OCI-LY7 (cell line): ENCODE results near the gene PLXDC2. TPM values are rescaled to one million over a fixed set of nuclear protein-coding genes. Genes with fewer than 3 reads are reported as not detected.

Experiments
- BruUV-seq: library from RNA; stranded (reverse); fragments of 400-500 nt; replicated peaks from 2 replicates; lab custom pipeline; 2021; lab: Mats Ljungman, UMichigan
- CTCF ChIA-PET: fragments of 300-600 bp; sonication (Branson Sonifier 250); formaldehyde crosslinking; loops from one replicate; lab custom pipeline; 2022; ENCODE audit warnings: antibody characterized with exemption; ENCODE audit not compliant: unreplicated experiment; lab: Charles Lee
- POLR2A ChIA-PET: fragments of 300-600 bp; sonication (Branson Sonifier 250); formaldehyde crosslinking; loops from one replicate; lab custom pipeline; 2022; ENCODE audit warnings: antibody characterized with exemption; lab: Charles Lee
- DNase-seq: peaks from one replicate; pipeline ENCODE4 v3.0.0-alpha.2; 2015; ENCODE audit warnings: low spot score
- H2AFZ ChIP-seq: fragments of 200-600 bp; sonication (generic), shearing (Covaris generic); 2 replicates; pipeline ENCODE4 v1.6.1; 2014; ENCODE audit warnings: mild to moderate bottlenecking, antibody characterized with exemption, low read length, moderate library complexity
- H3K27ac ChIP-seq: fragments of 200-600 bp; sonication (generic); 2 replicates; pipeline ENCODE4 v1.5.1; 2014; ENCODE audit warnings: mixed run types, low read depth, mild to moderate bottlenecking, moderate library complexity, low read length, inconsistent platforms; ENCODE audit not compliant: poor library complexity, severe bottlenecking
- H3K36me3 ChIP-seq: fragments of 200-600 bp; sonication (generic); 2 replicates; pipeline ENCODE4 v1.6.1; 2014; ENCODE audit warnings: mild to moderate bottlenecking, antibody characterized with exemption, low read length, moderate library complexity, mixed read lengths; ENCODE audit not compliant: insufficient read depth
- H3K4me1 ChIP-seq: fragments of 200-600 bp; sonication (generic); 2 replicates; pipeline ENCODE4 v1.5.1; 2014; ENCODE audit warnings: mild to moderate bottlenecking, low read length; ENCODE audit not compliant: insufficient read depth, poor library complexity, severe bottlenecking
- H3K4me2 ChIP-seq: fragments of 200-600 bp; sonication (generic); 2 replicates; pipeline ENCODE4 v1.6.1; 2014; ENCODE audit warnings: mild to moderate bottlenecking, low read length
- H3K4me3 ChIP-seq: fragments of 200-600 bp; sonication (generic); 2 replicates; pipeline ENCODE4 v1.5.1; 2014; ENCODE audit warnings: mild to moderate bottlenecking, low read depth, low read length; ENCODE audit not compliant: poor library complexity, severe bottlenecking
- H3K79me2 ChIP-seq: fragments of 200-600 bp; sonication (generic); 2 replicates; pipeline ENCODE4 v1.6.1; 2016; ENCODE audit warnings: low read depth, mild to moderate bottlenecking, low read length, moderate library complexity, mixed read lengths; ENCODE audit not compliant: insufficient read depth
- H3K9me2 ChIP-seq: fragments of 200-600 bp; sonication (generic); 2 replicates; pipeline ENCODE4 v1.6.1; 2016; ENCODE audit warnings: mild to moderate bottlenecking, low read length, mixed read lengths; ENCODE audit not compliant: insufficient read depth
- H3K9me3 ChIP-seq: fragments of 200-600 bp; sonication (generic); 2 replicates; pipeline ENCODE4 v1.6.1; 2014; ENCODE audit warnings: mild to moderate bottlenecking, mixed run types, low read length, mixed read lengths
- H4K20me1 ChIP-seq: fragments of 200-600 bp; sonication (generic); 2 replicates; pipeline ENCODE4 v1.6.1; 2014; ENCODE audit warnings: mild to moderate bottlenecking, antibody characterized with exemption, low read length, moderate library complexity, mixed read lengths; ENCODE audit not compliant: insufficient read depth
- CTCF ChIP-seq: fragments of 200-600 bp; sonication (generic); conservative IDR thresholded peaks from 2 replicates; pipeline ENCODE4 v1.5.1; 2014; ENCODE audit warnings: mild to moderate bottlenecking, antibody characterized with exemption, low read length, moderate library complexity, mixed read lengths
- EZH2phosphoT487 ChIP-seq: fragments of 200-600 bp; sonication (generic); IDR thresholded peaks from 2 replicates; pipeline ENCODE4 v1.6.1; 2018; ENCODE audit warnings: low read depth, borderline replicate concordance, mild to moderate bottlenecking, mixed run types, antibody characterized with exemption, low read length, moderate library complexity, mixed read lengths
- intact Hi-C: fragments of 100-400 bp; cut with micrococcal nuclease; formaldehyde crosslinking; loops from one replicate; pipeline ENCODE4 v1.10.0; 2022; ENCODE audit not compliant: unreplicated experiment
- small RNA-seq: library from RNA; depleted of rRNA; stranded (forward); fragments of <200 nt; gene quantifications from one replicate; pipeline ENCODE3, GENCODE V24; 2014
- total RNA-seq, 2 experiments: library from RNA; depleted of rRNA in 1 of 2; stranded (reverse); fragments of >200 nt in 1 of 2; shearing (Covaris generic) in 1 of 2; gene quantifications; 2 replicates each; pipeline ENCODE4 v1.2.3, GENCODE V29; 2014 to 2022

Gene PLXDC2
- total RNA-seq, 2 experiments from 2014 or later: not detected

- H3K79me2 ChIP-seq: no peaks in the 10 kb centered on the region
- TF ChIP-seq CTCF (no peak), EZH2phosphoT487 (no peak)
- no TSS peak for BruUV-seq
- no peaks in the 10 kb centered on the region for H4K20me1 ChIP-seq
- CTCF ChIA-PET: no interaction called here
- H3K36me3 ChIP-seq: no peaks in the 10 kb centered on the region
- H3K4me2 ChIP-seq: no peak overlapping the region
- H3K4me3 ChIP-seq: no peak overlapping the region
- DNase-seq: no peak
- no peaks in the 10 kb centered on the region for H3K9me3 ChIP-seq
- no peaks in the 10 kb centered on the region for H3K9me2 ChIP-seq
- H3K27ac ChIP-seq: no peak overlapping the region
- POLR2A ChIA-PET: no interaction called here
- H3K4me1 ChIP-seq: no peaks in the 10 kb centered on the region
- H2AFZ ChIP-seq: no peak overlapping the region
- intact Hi-C loops: no loop called here
Measured at GRCh38 chr10:20334559-20334958, 518.3 kb downstream of the PLXDC2 start.

Small RNA genes within 50 kb of the gene (small RNA-seq; reads per million reads assigned to genes)
- gene RNU6-1212P: not detected
